ENCODE data around the gene PPP1R8.
"Not testable (repeated sequence)": the region's sequence is repeated elsewhere in the genome, so short reads cannot be mapped to it uniquely, and the experiment has no call there.

PPP1R8 gene

DNA sequence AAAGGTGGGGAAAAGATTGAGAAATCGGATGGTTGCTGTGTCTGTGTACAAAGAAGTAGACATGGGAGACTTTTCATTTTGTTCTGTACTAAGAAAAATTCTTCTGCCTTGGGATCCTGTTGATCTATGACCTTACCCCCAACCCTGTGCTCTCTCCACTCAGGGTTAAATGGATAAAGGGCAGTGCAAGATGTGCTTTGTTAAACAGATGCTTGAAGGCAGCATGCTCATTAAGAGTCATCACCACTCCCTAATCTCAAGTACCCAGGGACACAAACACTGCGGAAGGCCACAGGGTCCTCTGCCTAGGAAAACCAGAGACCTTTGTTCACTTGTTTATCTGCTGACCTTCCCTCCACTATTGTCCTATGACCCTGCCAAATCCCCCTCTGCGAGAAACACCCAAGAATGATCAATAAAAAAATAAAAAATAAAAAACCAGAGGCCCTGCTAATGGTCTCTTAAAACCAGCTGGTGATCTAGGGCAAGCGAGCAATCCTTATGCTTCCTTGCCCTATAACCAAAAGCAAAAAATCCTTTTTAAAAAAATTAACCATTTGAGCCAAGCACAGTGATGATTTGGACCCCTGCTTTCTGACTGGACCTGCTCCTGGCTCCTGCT lies 1.1 kb upstream of the PPP1R8 start:
- intact Hi-C loops (cut with DNase I): not testable (repeated sequence)
- peak in 1 of 42 donors; percentile 23 for DNase-seq

DNA sequence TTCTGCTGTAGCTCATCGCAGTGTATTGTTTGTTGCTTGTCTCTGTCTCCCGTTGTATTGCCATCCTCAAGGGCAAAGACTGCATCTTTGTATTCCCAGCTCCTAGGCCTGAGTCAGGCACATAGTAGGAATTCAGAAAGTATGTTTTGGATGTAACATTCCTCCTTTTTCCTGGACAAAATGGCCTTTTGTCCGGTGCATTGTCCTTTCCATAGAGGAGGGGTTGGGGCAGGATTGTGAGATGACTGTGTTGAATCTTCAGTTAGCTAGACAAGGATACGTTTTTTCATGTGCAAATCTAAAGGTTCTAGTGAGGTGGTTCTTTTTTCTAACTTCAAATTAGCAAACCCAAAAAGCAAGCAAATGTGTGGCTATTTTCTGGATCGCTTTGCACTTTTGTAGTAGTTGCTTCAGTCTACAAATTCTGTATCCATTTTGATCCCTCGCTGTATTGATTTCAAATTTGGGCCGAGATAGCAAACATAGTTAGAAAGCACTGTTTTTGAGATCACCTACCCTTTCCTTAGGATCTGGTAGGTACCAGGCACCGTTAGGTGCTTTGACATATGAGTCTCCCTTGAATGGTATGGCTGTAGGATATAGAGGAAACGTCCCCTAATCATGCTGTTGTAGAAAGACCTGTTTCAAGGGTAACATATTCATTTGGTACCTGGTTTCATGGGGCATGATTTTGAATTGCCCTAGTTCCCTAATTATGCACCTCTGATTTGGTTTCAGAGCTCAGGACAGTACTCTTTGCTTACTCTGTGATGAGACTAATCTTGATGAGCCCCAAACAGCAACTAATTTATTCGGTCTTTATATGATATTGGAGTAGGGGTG lies 1.2 kb downstream of the PPP1R8 start:
- DNase-seq: no peak
- intact Hi-C loops (cut with DNase I): loop anchor here (5.0 to 10.0 kb wide), 2 partner anchors 59 to 107 kb away; partner anchors contain the start of genes FAM76A and STX12

DNA sequence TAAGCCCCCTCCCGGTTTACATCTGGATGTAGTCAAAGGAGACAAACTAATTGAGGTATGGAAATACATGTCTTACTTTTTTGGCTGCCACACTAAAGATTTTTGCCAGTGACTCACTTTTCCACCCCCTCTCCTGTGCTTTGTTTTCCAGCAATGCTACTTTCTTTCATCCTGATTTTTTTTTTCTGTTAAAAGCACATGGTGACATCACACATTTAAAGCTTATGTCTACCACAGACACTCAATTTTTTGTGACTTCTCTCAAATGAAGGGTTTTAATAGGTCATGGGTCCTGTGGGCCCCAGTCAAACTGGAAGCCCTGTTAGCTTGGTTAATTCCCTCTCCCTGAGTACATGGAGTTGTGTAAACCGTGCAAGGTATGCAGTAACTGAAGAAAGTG lies 2.2 kb downstream of the PPP1R8 start:
- intact Hi-C loops (cut with DNase I): loop anchor here (5.0 to 10.0 kb wide), 2 partner anchors 60 to 108 kb away; partner anchors contain the start of genes FAM76A and STX12
- DNase-seq: peak in 13 of 42 donors; percentile 4 to 55 (median 20)

DNA sequence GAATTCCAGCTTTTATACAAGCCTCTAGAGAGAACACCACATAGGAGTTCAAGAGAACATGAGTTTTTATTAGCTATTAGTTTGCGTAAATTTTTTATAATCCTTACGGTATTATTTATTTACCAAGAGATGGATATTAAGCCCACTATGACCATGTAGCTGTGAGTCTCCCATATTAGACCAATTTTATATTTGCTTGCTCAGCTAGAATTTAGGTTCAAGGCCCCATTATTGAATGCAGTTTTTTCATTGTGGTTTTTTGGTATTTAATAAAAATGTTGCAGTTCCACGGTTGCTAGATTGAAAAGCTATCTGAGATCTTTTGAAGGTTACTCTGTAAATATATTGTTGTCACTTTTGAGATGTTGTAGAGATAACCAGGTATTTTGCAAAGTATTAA lies 2.9 kb downstream of the PPP1R8 start:
- intact Hi-C loops (cut with DNase I): loop anchor here (5.0 to 10.0 kb wide), 2 partner anchors 61 to 109 kb away; partner anchors contain the start of genes FAM76A and STX12
- DNase-seq: no peak

DNA sequence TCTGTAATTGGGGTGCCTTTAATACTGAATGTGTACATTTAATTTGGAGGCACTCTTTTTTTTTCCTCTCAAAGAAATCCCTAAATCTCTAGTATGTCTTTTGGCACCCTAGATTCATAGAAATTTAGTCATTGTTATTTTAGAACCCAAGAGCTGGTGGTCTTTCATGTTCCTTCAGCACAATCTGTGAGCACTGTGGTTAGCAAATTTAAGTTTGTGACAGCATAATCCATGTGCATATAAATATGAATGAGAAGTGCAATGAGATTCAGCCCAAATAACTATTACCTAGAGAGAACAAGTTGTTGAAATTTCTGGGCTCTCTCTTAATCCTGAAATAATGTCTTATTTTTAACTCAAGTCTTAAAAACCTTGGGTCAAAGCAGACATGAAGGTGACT lies 4.5 kb downstream of the PPP1R8 start:
- intact Hi-C loops (cut with DNase I): loop anchor here (10.0 kb wide), 1 partner anchor 110 kb away; the partner anchor contains the start of gene FAM76A
- DNase-seq: no peak

DNA sequence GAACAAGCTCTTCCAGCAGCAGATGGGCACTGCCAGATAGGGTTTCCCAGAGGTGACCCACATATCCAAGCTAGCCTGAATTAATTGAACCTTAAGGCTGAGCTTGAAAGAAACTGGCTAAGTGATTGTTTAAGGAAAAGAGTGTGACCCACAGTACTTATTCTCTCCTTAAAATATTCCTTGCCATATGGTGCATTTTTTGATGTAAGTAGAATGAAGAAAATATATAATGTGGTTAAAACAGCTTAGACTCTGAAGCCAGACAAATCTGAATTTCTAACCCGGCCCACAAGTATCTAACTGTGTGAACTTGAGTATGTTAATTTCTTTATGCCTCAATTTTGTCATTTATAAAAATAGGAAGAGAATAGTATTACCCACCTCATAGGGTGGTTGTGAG lies 4.9 kb downstream of the PPP1R8 start:
- no peak for DNase-seq
- intact Hi-C loops (cut with DNase I): loop anchor here (10.0 kb wide), 1 partner anchor 111 kb away; the partner anchor contains the start of gene FAM76A

DNA sequence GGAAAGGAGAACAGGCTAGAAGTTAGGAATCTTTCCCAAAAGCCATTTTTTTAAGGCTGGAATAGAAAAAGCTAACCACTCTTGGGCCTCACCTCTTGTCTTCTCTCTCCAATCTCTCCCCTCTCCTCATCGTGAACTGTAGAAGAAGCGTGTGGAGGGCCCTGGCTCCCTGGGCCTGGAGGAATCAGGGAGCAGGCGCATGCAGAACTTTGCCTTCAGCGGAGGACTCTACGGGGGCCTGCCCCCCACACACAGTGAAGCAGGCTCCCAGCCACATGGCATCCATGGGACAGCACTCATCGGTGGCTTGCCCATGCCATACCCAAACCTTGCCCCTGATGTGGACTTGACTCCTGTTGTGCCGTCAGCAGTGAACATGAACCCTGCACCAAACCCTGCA lies 19.4 kb downstream of the PPP1R8 start:
- intact Hi-C loops (cut with DNase I): loop anchor here (10.0 kb wide), 1 partner anchor 355 kb away; no protein-coding TSS in a partner anchor
- peak in 1 of 42 donors; percentile 9 for DNase-seq

DNA sequence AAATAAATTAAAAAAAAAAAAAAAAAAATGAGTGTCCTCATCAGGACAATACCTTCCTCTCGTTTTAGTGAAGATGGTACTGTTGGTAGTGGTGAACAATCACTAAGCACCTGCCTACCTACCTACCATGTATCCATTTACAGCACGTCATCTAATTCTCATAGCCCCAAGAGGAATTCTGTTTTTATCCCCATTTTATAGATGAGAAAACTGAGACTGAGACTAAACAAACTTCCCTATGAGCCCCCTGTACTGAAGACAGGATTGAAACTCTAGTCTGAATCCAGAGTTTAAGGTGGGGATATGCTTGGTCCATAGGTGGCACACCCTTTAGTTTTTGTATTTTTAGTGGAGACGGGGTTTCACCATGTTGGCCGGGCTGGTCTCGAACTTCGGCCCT lies 24.5 kb downstream of the PPP1R8 start:
- intact Hi-C loops (cut with DNase I): loop anchor here (5.0 to 10.0 kb wide), 3 partner anchors 122 to 350 kb away; partner anchors contain the start of gene EYA3
- peak in 1 of 42 donors; percentile 22 for DNase-seq

DNA sequence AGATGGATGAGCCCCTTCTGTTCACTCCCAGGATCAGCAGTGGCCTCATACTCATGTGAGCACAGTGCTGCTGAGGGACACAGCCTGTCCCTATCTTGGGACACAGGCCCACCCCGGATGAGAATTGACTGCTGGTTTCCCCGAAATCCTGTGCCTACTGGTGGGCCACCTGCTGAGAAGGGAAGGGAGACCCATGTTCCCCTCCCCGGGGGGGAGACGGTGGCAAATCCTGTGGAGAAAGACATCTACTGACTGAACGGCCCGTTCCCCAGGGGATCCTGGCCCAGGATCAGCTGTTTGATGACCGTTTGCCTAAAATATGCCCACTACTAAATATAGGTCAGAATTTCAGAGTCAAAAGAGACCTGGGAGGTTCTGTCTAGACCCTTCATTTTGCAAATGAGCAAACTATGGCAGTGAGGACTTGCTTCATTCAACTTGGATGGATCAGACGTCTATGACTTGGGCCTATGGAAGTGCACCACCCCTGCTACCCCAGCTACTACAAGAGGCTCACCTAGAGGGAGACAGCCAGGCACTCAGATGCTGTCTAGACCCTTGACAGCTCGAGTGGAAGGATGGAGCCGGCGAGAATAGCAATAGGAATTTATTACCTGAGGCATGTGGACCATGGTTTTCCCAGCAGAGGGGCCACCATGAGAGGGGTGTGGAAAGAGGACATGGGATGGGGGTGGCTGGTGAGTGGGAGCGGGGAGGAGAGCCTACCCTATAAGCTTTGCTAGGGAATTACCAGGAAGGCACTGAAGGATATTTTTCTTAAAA lies 26.2 kb downstream of the PPP1R8 start:
- intact Hi-C loops (cut with DNase I): loop anchor here (5.0 to 10.0 kb wide), 3 partner anchors 121 to 348 kb away; partner anchors contain the start of gene EYA3
- DNase-seq: peak in 5 of 42 donors; percentile 3 to 24 (median 13)

DNA sequence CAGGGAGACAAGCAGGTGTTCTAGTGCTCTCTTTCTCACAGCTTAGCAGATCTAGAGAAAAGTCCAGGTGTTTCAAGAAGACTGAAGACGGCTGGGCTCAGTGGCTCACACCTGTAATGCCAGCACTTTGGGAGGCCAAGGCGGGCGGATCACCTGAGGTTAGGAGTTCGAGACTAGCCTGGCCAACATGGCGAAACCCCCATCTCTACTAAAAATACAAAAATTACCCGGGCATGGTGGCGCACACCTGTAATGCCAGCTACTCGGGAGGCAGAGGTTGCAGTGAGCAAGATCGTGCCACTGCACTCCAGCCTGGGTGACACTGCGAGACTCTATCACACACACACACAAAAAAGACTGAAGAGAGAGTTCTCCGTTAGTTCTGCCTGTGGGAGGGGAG lies 27.0 kb downstream of the PPP1R8 start:
- DNase-seq: peak in 3 of 42 donors; percentile 12 to 36 (median 30)
- intact Hi-C loops (cut with DNase I): loop anchor here (5.0 to 10.0 kb wide), 3 partner anchors 120 to 347 kb away; partner anchors contain the start of gene EYA3

DNA sequence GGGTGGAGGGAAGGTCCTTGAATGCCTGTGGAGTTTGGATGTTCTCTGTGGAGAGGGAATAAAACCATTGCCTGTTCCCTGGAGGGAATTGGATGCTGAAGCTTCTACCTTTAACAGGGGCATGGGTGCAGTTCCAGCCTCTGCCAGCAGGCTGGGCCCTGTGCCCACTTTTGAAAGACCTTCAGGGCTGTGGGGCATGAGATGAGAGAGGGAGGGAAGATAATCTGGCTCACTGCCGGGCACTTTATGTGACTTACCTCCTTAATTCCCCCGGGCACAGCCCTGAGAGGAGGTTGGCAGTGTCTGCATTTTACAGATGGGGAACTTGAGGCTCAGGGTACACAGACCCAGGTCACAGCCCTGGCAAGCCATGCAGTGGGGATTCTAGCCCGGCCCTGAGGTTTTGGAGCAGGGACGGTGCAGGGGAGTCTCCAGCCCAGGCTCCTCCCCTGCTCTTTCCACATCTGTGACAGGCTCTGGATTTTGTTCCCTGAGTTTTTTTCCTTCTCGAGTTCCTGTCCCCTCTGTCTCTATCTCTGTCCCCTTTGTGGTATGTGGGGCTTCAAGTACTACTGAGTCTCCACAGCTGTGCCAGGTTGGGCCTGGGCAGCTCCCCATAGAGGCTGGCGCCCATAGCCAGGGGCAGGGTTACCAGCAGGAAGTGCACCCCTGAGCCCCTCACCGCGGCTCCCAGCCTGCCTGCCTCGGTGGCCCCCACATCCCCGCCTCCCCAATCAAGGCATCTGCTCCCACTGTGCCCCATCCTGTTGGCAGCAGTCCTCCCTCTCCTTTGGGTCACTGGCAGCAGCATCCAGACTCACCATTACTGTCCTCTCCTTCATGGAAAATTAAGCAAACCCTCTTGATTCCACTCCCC lies 27.7 kb downstream of the PPP1R8 start:
- intact Hi-C loops (cut with DNase I): loop anchor here (5.0 to 10.0 kb wide), 3 partner anchors 119 to 346 kb away; partner anchors contain the start of gene EYA3
- peak; percentile 66 to 96 (median 91) for DNase-seq

DNA sequence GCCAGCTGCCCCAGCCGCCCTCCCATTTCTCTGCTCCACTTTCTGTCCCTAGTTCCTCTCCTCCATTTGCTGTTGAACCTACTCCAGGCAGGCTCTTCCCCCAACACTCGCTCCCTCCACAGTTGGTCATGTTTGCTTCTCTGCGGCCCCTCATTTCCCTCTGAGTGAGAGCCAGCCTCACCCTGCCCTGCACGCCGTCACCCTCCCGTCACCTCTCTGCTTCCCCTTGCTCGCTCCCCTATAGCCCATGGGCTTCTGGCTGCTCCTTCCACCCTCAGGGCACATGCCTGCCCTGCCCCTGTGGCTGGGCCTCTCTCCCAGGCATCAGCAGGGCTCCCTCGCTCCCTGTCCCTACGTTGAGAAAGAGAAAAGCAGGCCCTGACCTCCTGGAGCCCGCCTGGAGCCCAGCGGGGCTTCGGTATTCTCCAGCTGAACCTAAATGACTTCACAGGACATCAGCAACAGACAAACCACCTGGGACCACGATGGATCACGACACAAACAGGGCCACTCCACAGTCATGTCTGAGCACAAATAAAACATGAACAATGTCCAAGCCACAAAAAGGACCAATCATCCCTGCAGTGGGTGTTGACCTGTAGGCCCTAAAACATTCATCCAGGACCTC lies 28.5 kb downstream of the PPP1R8 start:
- intact Hi-C loops (cut with DNase I): loop anchor here (5.0 to 10.0 kb wide), 3 partner anchors 118 to 346 kb away; partner anchors contain the start of gene EYA3
- peak in 3 of 42 donors; percentile 15 to 44 (median 27) for DNase-seq

DNA sequence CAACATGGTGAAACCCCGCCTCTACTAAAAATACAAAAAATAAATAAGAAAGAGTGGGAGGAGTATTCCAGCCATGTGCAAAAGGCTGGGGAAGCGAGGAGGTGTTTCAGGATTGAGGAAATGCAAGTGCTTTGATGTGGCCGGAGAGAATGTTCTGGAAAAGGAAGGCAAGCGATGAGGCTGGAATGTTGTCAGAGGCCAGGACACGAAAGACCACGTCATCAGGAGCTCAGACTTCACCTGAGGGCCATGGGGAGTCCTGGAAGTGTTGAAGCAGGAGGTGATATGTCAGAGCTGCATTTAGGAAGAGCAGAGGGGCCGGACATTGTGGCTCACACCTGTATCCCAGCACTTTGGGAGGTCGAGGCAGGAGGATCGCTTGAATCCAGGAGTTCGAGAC lies 30.9 kb downstream of the PPP1R8 start:
- intact Hi-C loops (cut with DNase I): no loop called here

DNA sequence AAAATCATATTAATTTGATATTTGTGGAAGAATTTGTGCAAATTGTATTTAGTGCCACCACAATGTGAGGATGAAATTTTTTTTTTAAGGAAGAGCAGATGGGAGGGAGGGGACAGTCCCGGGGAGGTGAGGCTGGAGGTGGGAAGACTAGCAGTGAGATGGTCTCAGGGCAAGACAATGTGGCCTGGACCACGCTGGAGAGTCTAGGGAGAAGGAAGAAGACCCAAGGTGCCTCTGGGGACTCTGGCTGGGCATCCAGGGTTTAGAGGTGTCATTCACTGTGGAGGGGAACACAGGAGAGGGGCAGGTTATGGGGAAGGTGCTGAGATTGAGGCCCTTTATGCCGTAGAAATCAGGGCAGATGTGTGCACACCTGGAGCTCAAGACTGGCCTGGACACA lies 31.4 kb downstream of the PPP1R8 start:
- DNase-seq: peak in 1 of 42 donors; percentile 19
- intact Hi-C loops (cut with DNase I): no loop called here

More for the DNA sequence above, 30.9 kb downstream of the PPP1R8 start:
- DNase-seq: peak in 1 of 42 donors; percentile 26

DNA sequence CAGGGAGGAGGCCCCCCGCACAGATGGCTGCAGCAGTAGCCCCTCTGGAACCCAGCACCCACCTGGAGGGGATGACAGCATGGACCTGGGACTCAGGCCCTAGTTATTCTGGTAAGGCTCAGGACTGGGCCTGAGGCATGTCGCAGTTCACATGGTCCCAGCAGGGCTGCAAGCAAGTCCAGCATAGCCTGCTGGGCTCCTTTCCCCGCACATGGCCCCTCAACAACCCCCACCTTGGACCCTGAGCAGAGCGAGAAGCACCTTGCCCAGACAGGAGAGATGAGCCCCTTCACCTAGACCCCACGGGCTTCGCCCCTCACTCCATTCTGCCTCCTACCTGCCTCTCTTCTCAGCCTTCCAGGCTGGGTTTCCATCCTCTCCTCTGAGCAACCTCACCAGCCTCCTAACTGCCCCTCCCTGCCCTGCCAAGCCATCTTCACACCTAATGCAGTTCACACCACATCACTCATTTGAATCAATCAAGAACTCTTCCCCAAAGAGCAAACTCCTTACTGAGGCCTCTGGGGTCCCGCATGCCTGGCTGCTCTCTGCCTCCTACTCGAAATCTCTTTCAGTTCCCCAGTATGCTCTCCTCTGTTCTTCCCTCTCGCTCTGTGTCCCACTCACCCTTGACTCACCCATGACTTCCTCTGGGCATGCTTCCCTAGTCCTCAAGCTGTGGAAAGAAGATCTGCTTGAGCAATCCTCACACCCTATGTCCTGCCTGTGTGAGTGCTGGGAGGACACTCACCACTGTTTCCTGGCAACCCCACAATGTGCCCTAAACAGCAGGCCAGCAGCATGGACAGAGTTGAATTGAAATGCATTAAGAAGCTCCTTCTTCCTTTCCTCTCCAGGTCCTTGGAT lies 32.3 kb downstream of the PPP1R8 start:
- intact Hi-C loops (cut with DNase I): no loop called here
- peak in 24 of 42 donors; percentile 26 to 67 (median 45) for DNase-seq

DNA sequence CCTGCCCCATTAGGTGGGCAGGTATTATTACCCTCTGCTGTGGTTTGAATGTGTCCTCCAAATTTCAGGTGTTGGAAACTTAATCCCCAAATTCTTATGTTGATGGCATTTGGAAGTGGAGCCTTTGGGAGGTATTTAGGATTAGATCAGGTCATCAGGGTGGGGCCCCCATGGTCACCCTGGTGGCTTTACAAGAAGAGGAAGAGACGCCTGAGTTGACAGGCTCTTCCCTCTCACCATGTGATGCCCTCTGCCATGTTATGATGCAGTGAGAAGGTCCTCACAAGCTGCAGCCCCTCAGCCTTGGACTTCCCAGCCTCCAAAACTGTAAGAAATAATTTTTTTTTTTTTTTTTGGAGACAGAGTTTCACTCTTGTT lies 32.9 kb downstream of the PPP1R8 start:
- DNase-seq: peak in 1 of 42 donors; percentile 29

More for the DNA sequence above, 32.9 kb downstream of the PPP1R8 start:
- intact Hi-C loops (cut with DNase I): no loop called here
